ENCODE data around the gene BCAS1. TPM values are rescaled to one million over a fixed set of nuclear protein-coding genes. Genes with fewer than 3 reads are reported as not detected.

The BCAS1 gene
- total RNA-seq, 4 donors from 2014 or later = 0.32 TPM; not detected in 3

GRCh38 chr20:54043076-54043967 is 27.1 kb downstream of the BCAS1 start:
- in situ Hi-C loops (cut with MboI; ENCODE audit: low sequenced_read_pairs in 4 of 4) (no loop called here), intact Hi-C loops (cut with DNase I; ENCODE audit: low total_unique reads) (no loop called here)
- TF ChIP-seq CTCF (IDR thresholded peaks at IDR 0.05 in 4 of 5, conservative IDR thresholded peaks at IDR 0.05 in 1 of 5) (no peak), POLR2A (IDR thresholded peaks at IDR 0.05) (no peak)
- no peak overlapping the region for H3K27ac ChIP-seq
- no peak overlapping the region for H3K4me3 ChIP-seq
- DNase-seq = no peak
- no peak for ATAC-seq
- no peaks in the 10 kb centered on the region for H3K4me1 ChIP-seq
- H3K36me3 ChIP-seq = no peaks in the 10 kb centered on the region
- no peaks in the 10 kb centered on the region for H3K9me3 ChIP-seq
- H3K27me3 ChIP-seq = peaks cover 0 to 8% (median 0%) of the 10 kb centered on the region in 3 donors

GRCh38 chr20:54042021-54042420 is 28.4 kb downstream of the BCAS1 start:
- no peak overlapping the region for H3K27ac ChIP-seq
- ATAC-seq (no peak), DNase-seq (no peak)
- no peaks in the 10 kb centered on the region for H3K9me3 ChIP-seq
- intact Hi-C loops (cut with DNase I; ENCODE audit: low total_unique reads) = no loop called here
- H3K4me3 ChIP-seq = no peak overlapping the region
- in situ Hi-C loops (cut with MboI; ENCODE audit: low sequenced_read_pairs in 4 of 4) = no loop called here
- no peaks in the 10 kb centered on the region for H3K4me1 ChIP-seq
- TF ChIP-seq CTCF (IDR thresholded peaks at IDR 0.05 in 4 of 5, conservative IDR thresholded peaks at IDR 0.05 in 1 of 5) (no peak), POLR2A (IDR thresholded peaks at IDR 0.05) (no peak)
- peaks cover 0 to 8% (median 0%) of the 10 kb centered on the region in 3 donors for H3K27me3 ChIP-seq
- H3K36me3 ChIP-seq = no peaks in the 10 kb centered on the region

GRCh38 chr20:54041336-54041735 is 29.1 kb downstream of the BCAS1 start:
- no peak for ATAC-seq
- intact Hi-C loops (cut with DNase I; ENCODE audit: low total_unique reads) = no loop called here
- Histone ChIP-seq H3K27ac (no peak overlapping the region), H3K4me3 (no peak overlapping the region), H3K9me3 (no peaks in the 10 kb centered on the region), H3K27me3 (peaks cover 0 to 8% (median 0%) of the 10 kb centered on the region in 3 donors), H3K4me1 (no peaks in the 10 kb centered on the region), H3K36me3 (no peaks in the 10 kb centered on the region)
- TF ChIP-seq CTCF (IDR thresholded peaks at IDR 0.05 in 4 of 5, conservative IDR thresholded peaks at IDR 0.05 in 1 of 5) = no peak
- TF ChIP-seq POLR2A (IDR thresholded peaks at IDR 0.05) = no peak
- DNase-seq = no peak
- in situ Hi-C loops (cut with MboI; ENCODE audit: low sequenced_read_pairs in 4 of 4) = no loop called here

GRCh38 chr20:54040531-54040930 is 29.9 kb downstream of the BCAS1 start:
- H3K4me3 ChIP-seq = no peak overlapping the region
- DNase-seq (no peak), ATAC-seq (no peak)
- TF ChIP-seq POLR2A (IDR thresholded peaks at IDR 0.05) (no peak), CTCF (IDR thresholded peaks at IDR 0.05 in 4 of 5, conservative IDR thresholded peaks at IDR 0.05 in 1 of 5) (no peak)
- no peak overlapping the region for H3K27ac ChIP-seq
- H3K27me3 ChIP-seq = peaks cover 0 to 8% (median 0%) of the 10 kb centered on the region in 3 donors
- in situ Hi-C loops (cut with MboI; ENCODE audit: low sequenced_read_pairs in 4 of 4) (no loop called here), intact Hi-C loops (cut with DNase I; ENCODE audit: low total_unique reads) (no loop called here)
- no peaks in the 10 kb centered on the region for H3K9me3 ChIP-seq
- no peaks in the 10 kb centered on the region for H3K36me3 ChIP-seq
- no peaks in the 10 kb centered on the region for H3K4me1 ChIP-seq
